ENCODE measurements around the gene FGF23. TPM values are rescaled to one million over a fixed set of nuclear protein-coding genes. Genes with fewer than 3 reads are reported as not detected.

FGF23 gene
- total RNA-seq, 1 experiment from 2014 or later, result not detected

DNA sequence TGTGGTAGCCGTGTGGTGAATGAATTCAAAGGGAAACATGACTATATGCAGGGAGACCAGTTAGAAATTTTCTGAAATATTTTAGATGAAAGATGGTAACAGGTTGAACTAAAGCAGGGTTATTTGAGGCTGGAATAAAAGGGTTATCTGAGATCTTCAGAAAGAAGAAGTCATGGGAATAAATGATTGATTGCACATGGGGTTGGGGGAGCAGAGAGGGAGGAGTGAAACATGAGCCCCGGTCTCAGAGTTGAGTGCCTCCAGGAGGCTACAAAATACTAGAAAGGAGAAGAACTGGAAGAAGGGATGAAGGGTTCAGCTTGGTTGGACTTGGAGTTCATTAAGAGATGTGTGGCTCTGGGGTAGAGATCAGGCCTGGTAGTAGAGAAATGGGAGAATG lies 16.3 kb upstream of the FGF23 start:
- Histone ChIP-seq H3K4me1 (ENCODE audit: control insufficient read depth in 1 of 2, insufficient read depth in 2 of 2, low read length in 2 of 2) (no peaks in the 10 kb centered on the region), H2AFZ (ENCODE audit: low read depth, low read length, poor library complexity, severe bottlenecking) (no peak overlapping the region), H3K9ac (ENCODE audit: low read length) (no peak overlapping the region), H3K9me2 (ENCODE audit: insufficient read depth) (no peaks in the 10 kb centered on the region), H3K4me2 (ENCODE audit: low read length) (no peak overlapping the region), H3K79me2 (ENCODE audit: insufficient read depth, low read length) (no peaks in the 10 kb centered on the region), H3K9me3 (ENCODE audit: control insufficient read depth in 1 of 2, insufficient read depth in 1 of 2, low read depth in 1 of 2, low read length in 2 of 2) (no peaks in the 10 kb centered on the region), H4K20me1 (ENCODE audit: insufficient read depth) (no peaks in the 10 kb centered on the region), H3K36me3 (ENCODE audit: control insufficient read depth in 1 of 2, insufficient read depth in 2 of 2, low read length in 2 of 2) (no peaks in the 10 kb centered on the region), H3K4me3 (replicated peaks in 1 of 2; ENCODE audit: low read depth in 1 of 2, low read length in 2 of 2) (no peak overlapping the region), H3K27ac (ENCODE audit: low read depth, low read length) (no peak overlapping the region), H3K27me3 (ENCODE audit: insufficient read depth, low read length) (peaks cover 53% of the 10 kb centered on the region)
- intact Hi-C loops (cut with micrococcal nuclease), result no loop called here
- BruUV-seq (replicated peaks), result no TSS peak
- POLR2A ChIA-PET, result no interaction called here
- TF ChIP-seq RAD21 (IDR thresholded peaks at IDR 0.05; ENCODE audit: low read depth) (no peak), POLR2A (IDR thresholded peaks at IDR 0.05; ENCODE audit: borderline replicate concordance, extremely low read depth, insufficient read depth, insufficient read length) (no peak), SIN3A (IDR thresholded peaks at IDR 0.05; ENCODE audit: low read depth) (no peak), EZH2phosphoT487 (IDR thresholded peaks at IDR 0.05; ENCODE audit: borderline replicate concordance) (no peak), ZFX (IDR thresholded peaks at IDR 0.05) (no peak), FOSL1 (IDR thresholded peaks at IDR 0.05; ENCODE audit: low read depth) (no peak), POLR2AphosphoS5 (IDR thresholded peaks at IDR 0.05; ENCODE audit: low read depth, low read length) (no peak)
- TF ChIP-seq, protein P1, sequence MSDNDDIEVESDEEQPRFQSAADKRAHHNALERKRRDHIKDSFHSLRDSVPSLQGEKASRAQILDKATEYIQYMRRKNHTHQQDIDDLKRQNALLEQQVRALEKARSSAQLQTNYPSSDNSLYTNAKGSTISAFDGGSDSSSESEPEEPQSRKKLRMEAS (IDR thresholded peaks at IDR 0.05), result no peak
- TF ChIP-seq, protein P2, sequence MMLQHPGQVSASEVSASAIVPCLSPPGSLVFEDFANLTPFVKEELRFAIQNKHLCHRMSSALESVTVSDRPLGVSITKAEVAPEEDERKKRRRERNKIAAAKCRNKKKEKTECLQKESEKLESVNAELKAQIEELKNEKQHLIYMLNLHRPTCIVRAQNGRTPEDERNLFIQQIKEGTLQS (IDR thresholded peaks at IDR 0.05), result no peak
- TF ChIP-seq, protein P3, sequence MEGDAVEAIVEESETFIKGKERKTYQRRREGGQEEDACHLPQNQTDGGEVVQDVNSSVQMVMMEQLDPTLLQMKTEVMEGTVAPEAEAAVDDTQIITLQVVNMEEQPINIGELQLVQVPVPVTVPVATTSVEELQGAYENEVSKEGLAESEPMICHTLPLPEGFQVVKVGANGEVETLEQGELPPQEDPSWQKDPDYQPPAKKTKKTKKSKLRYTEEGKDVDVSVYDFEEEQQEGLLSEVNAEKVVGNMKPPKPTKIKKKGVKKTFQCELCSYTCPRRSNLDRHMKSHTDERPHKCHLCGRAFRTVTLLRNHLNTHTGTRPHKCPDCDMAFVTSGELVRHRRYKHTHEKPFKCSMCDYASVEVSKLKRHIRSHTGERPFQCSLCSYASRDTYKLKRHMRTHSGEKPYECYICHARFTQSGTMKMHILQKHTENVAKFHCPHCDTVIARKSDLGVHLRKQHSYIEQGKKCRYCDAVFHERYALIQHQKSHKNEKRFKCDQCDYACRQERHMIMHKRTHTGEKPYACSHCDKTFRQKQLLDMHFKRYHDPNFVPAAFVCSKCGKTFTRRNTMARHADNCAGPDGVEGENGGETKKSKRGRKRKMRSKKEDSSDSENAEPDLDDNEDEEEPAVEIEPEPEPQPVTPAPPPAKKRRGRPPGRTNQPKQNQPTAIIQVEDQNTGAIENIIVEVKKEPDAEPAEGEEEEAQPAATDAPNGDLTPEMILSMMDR (IDR thresholded peaks at IDR 0.05 in 2 of 3, conservative IDR thresholded peaks at IDR 0.05 in 1 of 3; ENCODE audit: borderline replicate concordance in 1 of 3, insufficient read depth in 1 of 3, low read depth in 2 of 3, low read length in 2 of 3), result no peak
- DNase-seq (ENCODE audit: low read depth, low spot score) (no peak), ATAC-seq (no peak)
- CTCF ChIA-PET, result no interaction called here
- RAD21 ChIA-PET (ENCODE audit: low non-redundant PET in 1 of 2, low total read pairs in 2 of 2, uncharacterized antibody in 2 of 2, unreplicated experiment in 2 of 2), result no interaction called here
